HTR-8/SVneo (cell line): Measurements from ENCODE around the gene GNL3L.
"Not testable (repeated sequence)": the region's sequence is repeated elsewhere in the genome, so short reads cannot be mapped to it uniquely, and the experiment has no call there.

Source experiments
- DNase-seq: peaks from one replicate; pipeline ENCODE4 v3.0.0; 2011; ENCODE audit warnings: low spot score, mixed read lengths; ENCODE audit not compliant: insufficient read length
- FAIRE-seq: peaks from 2 replicates; lab custom pipeline; 2011; peaks lifted over from hg19 to GRCh38; lab: Jason Lieb, UNC

GNL3L gene

GRCh38 chrX:54529552-54530356, at the start of gene GNL3L:
TSS of gene GNL3L (plus strand) at chrX:54530219. CDS start at chrX:54532567, 2,348 bp downstream.
- peak; percentile 66 for DNase-seq
- no peak for FAIRE-seq

GRCh38 chrX:54482839-54483593, 47.0 kb upstream of the GNL3L start:
- FAIRE-seq (no peak), DNase-seq (no peak)

GRCh38 chrX:54483946-54484345, 46.1 kb upstream of the GNL3L start:
- FAIRE-seq (no peak), DNase-seq (no peak)

GRCh38 chrX:54484666-54485065, 45.4 kb upstream of the GNL3L start:
- FAIRE-seq (no peak), DNase-seq (no peak)

- DNase-seq, FAIRE-seq: not testable (repeated sequence)
These were observed 40.2 kb upstream of the GNL3L start for GRCh38 chrX:54489819-54490218.

GRCh38 chrX:54492340-54492739, 37.7 kb upstream of the GNL3L start:
- DNase-seq (no peak), FAIRE-seq (no peak)

GRCh38 chrX:54494166-54494988, 35.6 kb upstream of the GNL3L start:
- no peak for FAIRE-seq

GRCh38 chrX:54494989-54495813, 34.8 kb upstream of the GNL3L start:
- DNase-seq (no peak), FAIRE-seq (no peak)

More at GRCh38 chrX:54494166-54494988, 35.6 kb upstream of the GNL3L start:
- DNase-seq, result no peak

- FAIRE-seq (no peak), DNase-seq (peak; percentile 60)
These were observed 34.1 kb upstream of the GNL3L start, which contains the start of gene FGD1 for GRCh38 chrX:54495814-54496516. TSS of gene FGD1 (minus strand) at chrX:54496234. CDS start at chrX:54495432, 802 bp downstream.

- no peak for FAIRE-seq
- no peak for DNase-seq
These were observed 33.5 kb upstream of the GNL3L start for GRCh38 chrX:54496517-54496852.

GRCh38 chrX:54496936-54497335, 33.1 kb upstream of the GNL3L start:
- DNase-seq (no peak), FAIRE-seq (no peak)

GRCh38 chrX:54509400-54509799, 20.6 kb upstream of the GNL3L start:
- FAIRE-seq (no peak), DNase-seq (no peak)

- DNase-seq (no peak), FAIRE-seq (no peak)
These were observed 868 bp upstream of the GNL3L start for GRCh38 chrX:54529151-54529550.

- DNase-seq, result no peak
- no peak for FAIRE-seq
These were observed 410 bp downstream of the GNL3L start for GRCh38 chrX:54530357-54530900.

- FAIRE-seq, result no peak
- no peak for DNase-seq
These were observed 4.3 kb downstream of the GNL3L start for GRCh38 chrX:54534271-54534670.

GRCh38 chrX:54540289-54540688, 10.3 kb downstream of the GNL3L start:
- FAIRE-seq, result no peak
- no peak for DNase-seq

GRCh38 chrX:54542239-54542638, 12.2 kb downstream of the GNL3L start:
- not testable (repeated sequence) for FAIRE-seq, DNase-seq

GRCh38 chrX:54550821-54551220, 20.8 kb downstream of the GNL3L start:
- DNase-seq, result no peak
- FAIRE-seq, result no peak

- no peak for FAIRE-seq
These were observed 21.8 kb downstream of the GNL3L start for GRCh38 chrX:54551801-54552200.

More at GRCh38 chrX:54551801-54552200, 21.8 kb downstream of the GNL3L start:
- DNase-seq, result no peak
